H1 (cell line): ENCODE measurements around the gene PID1. TPM values are rescaled to one million over a fixed set of nuclear protein-coding genes. Genes with fewer than 3 reads are reported as not detected.

Experiments used
- CTCF ChIA-PET: fragments of 300-600 bp; sonication (Branson Sonifier 250); formaldehyde crosslinking; loops from one replicate; lab custom pipeline; 2021; ENCODE audit not compliant: partially characterized antibody; lab: Charles Lee
- POLR2A ChIA-PET: fragments of 300-600 bp; sonication (Branson Sonifier 250); formaldehyde crosslinking; loops from one replicate; lab custom pipeline; 2021; ENCODE audit warnings: inconsistent platforms; ENCODE audit not compliant: partially characterized antibody; lab: Charles Lee
- DNase-seq, 2 experiments: peaks; one replicate each; pipeline versions ENCODE4 v3.0.0 to v3.0.0-alpha.2; 2010 to 2022; ENCODE audit warnings: low spot score in 2 of 2, low read depth in 1 of 2, mixed read lengths in 1 of 2
- FAIRE-seq: peaks from 2 replicates; lab custom pipeline; 2011; peaks lifted over from hg19 to GRCh38; lab: Jason Lieb, UNC
- H2AFZ ChIP-seq: 2 replicates; pipeline ENCODE4 v1.8.1; 2012; ENCODE audit warnings: low read length, inconsistent platforms
- H2AK5ac ChIP-seq: 2 replicates; pipeline ENCODE4 v1.6.1; 2013; ENCODE audit warnings: low read depth, low read length
- H2BK120ac ChIP-seq: replicated peaks from 2 replicates; pipeline ENCODE3; 2013; ENCODE audit warnings: low read depth, low read length, inconsistent platforms
- H2BK12ac ChIP-seq: 2 replicates; pipeline ENCODE4 v1.6.1; 2013; ENCODE audit warnings: low read depth, low read length
- H2BK15ac ChIP-seq: 2 replicates; pipeline ENCODE4 v1.6.1; 2013; ENCODE audit warnings: low read length
- H2BK20ac ChIP-seq: 2 replicates; pipeline ENCODE4 v1.6.1; 2013; ENCODE audit warnings: low read length
- H2BK5ac ChIP-seq: 2 replicates; pipeline ENCODE4 v1.6.1; 2013; ENCODE audit warnings: low read depth, low read length
- H3K14ac ChIP-seq: 2 replicates; pipeline ENCODE4 v1.6.1; 2013; ENCODE audit warnings: inconsistent platforms; ENCODE audit not compliant: insufficient read length
- H3K18ac ChIP-seq: 2 replicates; pipeline ENCODE4 v1.6.1; 2013; ENCODE audit warnings: low read length; ENCODE audit errors: extremely low read depth
- H3K23ac ChIP-seq: 2 replicates; pipeline ENCODE4 v1.6.1; 2013; ENCODE audit warnings: inconsistent platforms; ENCODE audit not compliant: insufficient read length
- H3K23me2 ChIP-seq: 2 replicates; pipeline ENCODE4 v1.6.1; 2013; ENCODE audit warnings: low read depth, low read length
- H3K27ac ChIP-seq: 2 replicates; pipeline ENCODE4 v1.6.1; 2011; ENCODE audit warnings: low read depth, low read length, inconsistent platforms
- H3K27me3 ChIP-seq, 4 experiments: replicated peaks in 1 of 4; 1 replicate in 1 of 4; 2 replicates in 3 of 4; pipeline versions ENCODE4 v1.6.1 to v1.8.1; 2011 to 2013; ENCODE audit warnings: low read length in 3 of 4, mild to moderate bottlenecking in 3 of 4, inconsistent platforms in 2 of 4, mixed read lengths in 2 of 4, moderate library complexity in 1 of 4; ENCODE audit not compliant: control insufficient read depth in 3 of 4, insufficient read depth in 3 of 4; ENCODE audit errors: extremely low read depth in 1 of 4
- H3K36me3 ChIP-seq, 4 experiments: 2 replicates each; pipeline versions ENCODE4 v1.6.1 to v1.8.1; 2011 to 2013; ENCODE audit warnings: mild to moderate bottlenecking in 4 of 4, low read length in 3 of 4, moderate library complexity in 2 of 4, control low read depth in 1 of 4, inconsistent platforms in 1 of 4; ENCODE audit not compliant: insufficient read depth in 4 of 4, control insufficient read depth in 2 of 4
- H3K4ac ChIP-seq: replicated peaks from 2 replicates; pipeline ENCODE3; 2013; ENCODE audit warnings: low read length, low read depth, mixed read lengths, inconsistent platforms; ENCODE audit not compliant: insufficient read length
- H3K4me1 ChIP-seq, 4 experiments: replicated peaks in 1 of 4; 1 replicate in 1 of 4; 2 replicates in 3 of 4; pipeline versions ENCODE4 v1.6.1 to v1.8.1; 2011 to 2013; ENCODE audit warnings: low read length in 3 of 4, inconsistent platforms in 2 of 4, mixed read lengths in 1 of 4; ENCODE audit not compliant: insufficient read depth in 4 of 4, control insufficient read depth in 3 of 4
- H3K4me2 ChIP-seq, 2 experiments: 2 replicates each; pipeline versions ENCODE4 v1.6.1 to v1.8.1; 2011 to 2013; ENCODE audit warnings: low read depth in 2 of 2, low read length in 2 of 2, control low read depth in 1 of 2, inconsistent platforms in 1 of 2, mild to moderate bottlenecking in 1 of 2; ENCODE audit not compliant: insufficient read depth in 1 of 2
- H3K4me3 ChIP-seq, 4 experiments: fragments of 200-600, 300-600 bp in 1 of 4; sonication (generic), shearing (Covaris generic), sonication (Bioruptor Twin) in 1 of 4; 2 replicates each; pipeline versions ENCODE4 v1.5.1 to v1.8.1; 2011 to 2016; ENCODE audit warnings: low read length in 4 of 4, low read depth in 3 of 4, control low read depth in 2 of 4, inconsistent platforms in 2 of 4, mild to moderate bottlenecking in 2 of 4, mixed read lengths in 1 of 4, moderate library complexity in 1 of 4; ENCODE audit not compliant: insufficient read depth in 2 of 4; ENCODE audit errors: extremely low read depth in 1 of 4
- H3K56ac ChIP-seq: replicated peaks from 2 replicates; pipeline ENCODE3; 2013; ENCODE audit warnings: low read depth, mild to moderate bottlenecking, mixed read lengths, low read length, inconsistent platforms; ENCODE audit not compliant: insufficient read length
- H3K79me1 ChIP-seq: 2 replicates; pipeline ENCODE4 v1.6.1; 2013; ENCODE audit warnings: low read depth, low read length, control low read depth
- H3K79me2 ChIP-seq, 2 experiments: 2 replicates each; pipeline versions ENCODE4 v1.6.1 to v1.8.1; 2012 to 2013; ENCODE audit warnings: low read length in 2 of 2, mild to moderate bottlenecking in 2 of 2, inconsistent platforms in 1 of 2; ENCODE audit not compliant: insufficient read depth in 2 of 2, control insufficient read depth in 1 of 2
- H3K9ac ChIP-seq, 4 experiments: replicated peaks in 1 of 4; 1 replicate in 1 of 4; 2 replicates in 3 of 4; pipeline versions ENCODE4 v1.6.1 to v1.8.1; 2011 to 2013; ENCODE audit warnings: low read depth in 3 of 4, low read length in 3 of 4, control low read depth in 2 of 4, mild to moderate bottlenecking in 2 of 4, moderate library complexity in 2 of 4, inconsistent platforms in 1 of 4; ENCODE audit errors: extremely low read depth in 1 of 4
- H3K9me3 ChIP-seq, 2 experiments: 2 replicates each; pipeline versions ENCODE4 v1.6.1 to v1.8.1; 2012 to 2013; ENCODE audit warnings: mild to moderate bottlenecking in 2 of 2, moderate library complexity in 2 of 2, control low read depth in 1 of 2, inconsistent platforms in 1 of 2, low read depth in 1 of 2, low read length in 1 of 2, mixed read lengths in 1 of 2; ENCODE audit not compliant: insufficient read depth in 2 of 2
- H4K20me1 ChIP-seq, 2 experiments: replicated peaks in 1 of 2; 2 replicates each; pipeline versions ENCODE3 to v1.8.1; 2011 to 2013; ENCODE audit warnings: inconsistent platforms in 2 of 2, low read length in 2 of 2, mild to moderate bottlenecking in 1 of 2; ENCODE audit not compliant: insufficient read depth in 2 of 2, control insufficient read depth in 1 of 2
- H4K5ac ChIP-seq: 2 replicates; pipeline ENCODE4 v1.6.1; 2013; ENCODE audit warnings: low read length, low read depth, mixed read lengths, inconsistent platforms; ENCODE audit not compliant: insufficient read length
- H4K8ac ChIP-seq: 2 replicates; pipeline ENCODE4 v1.8.0; 2013; ENCODE audit warnings: mild to moderate bottlenecking, moderate library complexity, low read length, inconsistent platforms; ENCODE audit not compliant: insufficient read depth; ENCODE audit errors: extremely low read depth
- H4K91ac ChIP-seq: replicated peaks from 2 replicates; pipeline ENCODE3; 2013; ENCODE audit warnings: low read length, mixed read lengths, inconsistent platforms; ENCODE audit not compliant: insufficient read length
- BACH1 ChIP-seq: IDR thresholded peaks from 2 replicates; pipeline ENCODE4 v1.6.1; 2012; ENCODE audit warnings: low read length, improper control_type of control experiment
- EP300 ChIP-seq, 2 experiments: IDR thresholded peaks; 1 replicate in 1 of 2; 2 replicates in 1 of 2; pipeline ENCODE4 v1.6.1; 2011 to 2012; ENCODE audit warnings: low read depth in 2 of 2, low read length in 2 of 2, mild to moderate bottlenecking in 2 of 2, borderline replicate concordance in 1 of 2, inconsistent platforms in 1 of 2, moderate library complexity in 1 of 2
- HDAC6 ChIP-seq: IDR thresholded peaks from one replicate; pipeline ENCODE4 v1.7.1; 2012; ENCODE audit warnings: low read depth, mild to moderate bottlenecking, inconsistent platforms, low read length, moderate library complexity
- JUND ChIP-seq: IDR thresholded peaks from 2 replicates; pipeline ENCODE4 v1.6.1; 2011; ENCODE audit warnings: mild to moderate bottlenecking, improper control_type of control experiment, low read length
- MAFK ChIP-seq: IDR thresholded peaks from 2 replicates; pipeline ENCODE4 v1.6.1; 2012; ENCODE audit warnings: low read depth, mild to moderate bottlenecking, improper control_type of control experiment, low read length
- POLR2AphosphoS5 ChIP-seq: IDR thresholded peaks from 2 replicates; pipeline ENCODE4 v1.6.1; 2011; ENCODE audit warnings: low read depth, low read length
- POU5F1 ChIP-seq: IDR thresholded peaks from 2 replicates; pipeline ENCODE4 v1.6.1; 2011; ENCODE audit warnings: low read depth, mild to moderate bottlenecking, low read length, moderate library complexity
- RAD21 ChIP-seq, 2 experiments: IDR thresholded peaks in 1 of 2; conservative IDR thresholded peaks in 1 of 2; 2 replicates each; pipeline ENCODE4 v1.6.1; 2011; ENCODE audit warnings: low read depth in 2 of 2, low read length in 2 of 2, improper control_type of control experiment in 1 of 2, inconsistent platforms in 1 of 2, mild to moderate bottlenecking in 1 of 2, moderate library complexity in 1 of 2
- SIRT6 ChIP-seq: IDR thresholded peaks from one replicate; pipeline ENCODE4 v1.7.1; 2012; ENCODE audit warnings: low read length, inconsistent platforms
- SP2 ChIP-seq: IDR thresholded peaks from 2 replicates; pipeline ENCODE4 v1.6.1; 2012; ENCODE audit warnings: mild to moderate bottlenecking, low read length, inconsistent platforms
- SUZ12 ChIP-seq: fragments of 200-600 bp; sonication (generic); IDR thresholded peaks from 2 replicates; pipeline ENCODE4 v1.6.1; 2012; ENCODE audit warnings: mild to moderate bottlenecking, inconsistent platforms, low read length, moderate library complexity, mixed read lengths
- YY1 ChIP-seq: IDR thresholded peaks from 2 replicates; pipeline ENCODE4 v1.6.1; 2011; ENCODE audit warnings: low read depth, mild to moderate bottlenecking, low read length
- WGBS, 2 experiments: shearing (Covaris generic) in 1 of 2; methylation state at CpG; one replicate each; pipeline versions ENCODE4 v1.1.6 to v1.1.7; 2013 to 2015; ENCODE audit warnings: low lambda C conversion rate in 2 of 2, mixed read lengths in 2 of 2, inconsistent platforms in 1 of 2, low coverage in 1 of 2, missing lambda C conversion rate in 1 of 2; ENCODE audit not compliant: insufficient replicate concordance in 2 of 2, insufficient coverage in 1 of 2, insufficient read length in 1 of 2; ENCODE audit errors: extremely low coverage in 1 of 2, missing lambda C conversion rate in 1 of 2; 5-methylcytosine and 5-hydroxymethylcytosine counted together
- polyA plus RNA-seq, 7 experiments: library from polyadenylated mRNA; depleted of rRNA in 3 of 7; stranded (reverse) in 5 of 7; unstranded in 2 of 7; fragments of >200 nt in 5 of 7; fragments of 200-250 nt in 2 of 7; gene quantifications; 1 replicate in 5 of 7; 2 replicates in 1 of 7; 4 replicates in 1 of 7; pipeline versions ENCODE4 v1.2.1 to v1.2.3, GENCODE V29; 2011 to 2013; ENCODE audit warnings: missing spikeins in 2 of 7, mixed read lengths in 2 of 7
- total RNA-seq: library from RNA; stranded (reverse); fragmentation: NEBNext Ultra II Directional; extraction: Animal tissue kit (Norgen Biotek cat#: 25700); gene quantifications from 2 replicates; pipeline ENCODE4 v1.2.1, GENCODE V29; 2021
- TF ChIP-seq, protein P1 (sequence below): IDR thresholded peaks from 2 replicates; pipeline ENCODE4 v1.6.1; 2012; ENCODE audit warnings: inconsistent platforms

Gene PID1
- total and polyA plus RNA-seq, 2 of the 8 experiments (the other 6 are each of a cell fraction or from before 2014, with no cell fraction given), result 1.5 to 3.3 TPM

DNA sequence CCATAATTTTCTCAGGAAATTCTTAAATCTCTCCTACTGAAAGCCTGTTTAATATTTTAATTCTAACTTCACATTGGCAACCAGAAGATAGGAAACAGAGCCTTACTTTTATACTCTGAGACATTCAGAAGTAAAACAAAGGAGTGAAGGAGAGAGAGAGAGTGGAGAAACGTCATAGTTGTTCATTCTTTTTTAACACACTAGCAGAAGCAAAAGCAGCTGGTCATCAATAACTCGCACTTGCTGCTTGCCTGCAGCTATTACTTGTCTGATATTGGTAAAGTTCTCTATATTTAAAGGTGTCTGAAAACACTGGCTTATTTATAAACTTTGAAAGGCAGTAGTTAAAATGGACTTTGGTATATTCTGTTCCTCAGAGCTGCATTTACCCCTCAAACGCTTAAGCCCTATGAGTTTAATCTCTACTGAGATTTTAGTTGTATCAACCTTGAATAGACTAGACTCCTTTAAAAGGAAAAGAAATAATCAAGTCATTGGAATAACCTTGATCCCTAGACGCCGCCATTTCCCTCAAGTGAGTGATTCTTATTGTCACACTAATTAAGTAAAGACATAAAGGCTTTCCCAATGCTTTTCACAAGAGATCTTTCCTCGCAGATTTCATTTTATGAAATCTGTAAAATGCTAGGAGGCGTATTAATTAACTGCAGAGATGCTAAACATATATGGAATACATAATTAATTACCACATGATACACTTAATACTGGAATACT is 182.0 kb downstream of the PID1 start:
- H4K8ac ChIP-seq, result no peak overlapping the region
- H3K27ac ChIP-seq, result no peak overlapping the region
- no peak overlapping the region for H3K4me2 ChIP-seq
- no peak overlapping the region for H3K23ac ChIP-seq
- DNase-seq (no peak), FAIRE-seq (no peak)
- no peak overlapping the region for H2AFZ ChIP-seq
- no peak overlapping the region for H4K91ac ChIP-seq
- H2BK15ac ChIP-seq, result no peak overlapping the region
- H4K5ac ChIP-seq, result no peak overlapping the region
- no peaks in the 10 kb centered on the region for H3K9me3 ChIP-seq
- no peak overlapping the region for H2AK5ac ChIP-seq
- H3K23me2 ChIP-seq, result no peaks in the 10 kb centered on the region
- ChIA-PET POLR2A (no interaction called here), CTCF (interaction anchor here (0.7 to 2.2 kb wide), 3 partner anchors 9 to 400 kb away, joined by 3 to 6 read pairs (median 3); no protein-coding TSS in a partner anchor)
- H3K4me3 ChIP-seq, result no peak overlapping the region
- H3K4me1 ChIP-seq, result no peaks in the 10 kb centered on the region
- no peaks in the 10 kb centered on the region for H3K79me2 ChIP-seq
- no peak overlapping the region for H3K9ac ChIP-seq
- H4K20me1 ChIP-seq, result no peaks in the 10 kb centered on the region
- H3K27me3 ChIP-seq, result no peaks in the 10 kb centered on the region
- no peak overlapping the region for H3K4ac ChIP-seq
- H3K79me1 ChIP-seq, result no peaks in the 10 kb centered on the region
- WGBS, 2 experiments, result 92% methylated on average over 7 of the region's 7 CpGs; no CpG with 5 or more reads in 1 of the 2 experiments
- H3K36me3 ChIP-seq, result no peaks in the 10 kb centered on the region
- H2BK5ac ChIP-seq, result no peak overlapping the region
- no peak overlapping the region for H2BK20ac ChIP-seq
- no peak overlapping the region for H2BK12ac ChIP-seq
- H3K56ac ChIP-seq, result no peak overlapping the region
- TF ChIP-seq RAD21 (IDR thresholded peaks at IDR 0.05 in 1 of 2, conservative IDR thresholded peaks at IDR 0.05 in 1 of 2; ENCODE audit: low read depth in 2 of 2, low read length in 2 of 2), result no peak
- no peak for TF ChIP-seq JUND
- TF ChIP-seq BACH1, result no peak
- TF ChIP-seq POLR2AphosphoS5, result no peak
- TF ChIP-seq POU5F1, result no peak
- TF ChIP-seq, protein P1, sequence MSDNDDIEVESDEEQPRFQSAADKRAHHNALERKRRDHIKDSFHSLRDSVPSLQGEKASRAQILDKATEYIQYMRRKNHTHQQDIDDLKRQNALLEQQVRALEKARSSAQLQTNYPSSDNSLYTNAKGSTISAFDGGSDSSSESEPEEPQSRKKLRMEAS, result no peak
- TF ChIP-seq SP2, result no peak
- no peak for TF ChIP-seq MAFK
- TF ChIP-seq SUZ12, result no peak
- no peak for TF ChIP-seq EP300 (IDR thresholded peaks at IDR 0.05; ENCODE audit: borderline replicate concordance in 1 of 2, low read depth in 2 of 2, low read length in 2 of 2)
- no peak for TF ChIP-seq SIRT6
- TF ChIP-seq HDAC6, result no peak
- TF ChIP-seq YY1, result no peak
- no peak overlapping the region for H3K18ac ChIP-seq
- H2BK120ac ChIP-seq, result no peak overlapping the region
- H3K14ac ChIP-seq, result no peak overlapping the region
